Right atrium auricular region (tissue), 2 donors: ENCODE data around the gene IPO11. TPM values are rescaled to one million over a fixed set of nuclear protein-coding genes. Genes with fewer than 3 reads are reported as not detected.

Experiments
- DNase-seq: peaks from one replicate; pipeline ENCODE4 v3.0.0-alpha.2; 2019; ENCODE audit warnings: low spot score
- H3K27ac ChIP-seq, 2 donors: fragments of 200-600 bp; sonication (generic); 1 replicate in 1 of 2; 2 replicates in 1 of 2; pipeline ENCODE4 v1.5.1; 2016 to 2019
- H3K27me3 ChIP-seq, 2 donors: fragments of 200-600 bp; sonication (generic); one replicate each; pipeline versions ENCODE4 v1.5.1 to v1.6.0; 2017 to 2019
- H3K36me3 ChIP-seq: fragments of 200-600 bp; sonication (generic); one replicate; pipeline ENCODE4 v1.5.1; 2016
- H3K4me1 ChIP-seq, 2 donors: fragments of 200-600 bp; sonication (generic); one replicate each; pipeline versions ENCODE4 v1.5.1 to v1.6.0; 2017 to 2019
- H3K4me3 ChIP-seq, 2 donors: fragments of 200-600 bp; sonication (generic); 1 replicate in 1 of 2; 2 replicates in 1 of 2; pipeline ENCODE4 v1.5.1; 2017 to 2019; ENCODE audit warnings: mild to moderate bottlenecking in 1 of 2, moderate library complexity in 1 of 2
- H3K9me3 ChIP-seq, 2 donors: fragments of 200-600 bp; sonication (generic); one replicate each; pipeline ENCODE4 v1.5.1; 2019
- CTCF ChIP-seq, 2 donors: fragments of 200-600 bp; sonication (generic); IDR thresholded peaks; one replicate each; pipeline ENCODE4 v1.5.1; 2019; ENCODE audit warnings: antibody characterized with exemption in 2 of 2
- total RNA-seq, 2 donors: library from RNA; depleted of rRNA; stranded (reverse); fragments of >200 nt; gene quantifications; one replicate each; pipeline ENCODE4 v1.1.0, GENCODE V29; 2016

IPO11 gene
- total RNA-seq, 2 donors from 2014 or later, result 19.2 to 24.6 TPM

- Histone ChIP-seq H3K4me1 (no peaks in the 10 kb centered on the region), H3K36me3 (no peaks in the 10 kb centered on the region), H3K9me3 (no peaks in the 10 kb centered on the region), H3K4me3 (no peak overlapping the region), H3K27ac (no peak overlapping the region), H3K27me3 (no peaks in the 10 kb centered on the region)
- DNase-seq, result no peak
- TF ChIP-seq CTCF (IDR thresholded peaks at IDR 0.05), result no peak
Measured at GRCh38 chr5:62593331-62593730, 180.8 kb downstream of the IPO11 start.

DNA sequence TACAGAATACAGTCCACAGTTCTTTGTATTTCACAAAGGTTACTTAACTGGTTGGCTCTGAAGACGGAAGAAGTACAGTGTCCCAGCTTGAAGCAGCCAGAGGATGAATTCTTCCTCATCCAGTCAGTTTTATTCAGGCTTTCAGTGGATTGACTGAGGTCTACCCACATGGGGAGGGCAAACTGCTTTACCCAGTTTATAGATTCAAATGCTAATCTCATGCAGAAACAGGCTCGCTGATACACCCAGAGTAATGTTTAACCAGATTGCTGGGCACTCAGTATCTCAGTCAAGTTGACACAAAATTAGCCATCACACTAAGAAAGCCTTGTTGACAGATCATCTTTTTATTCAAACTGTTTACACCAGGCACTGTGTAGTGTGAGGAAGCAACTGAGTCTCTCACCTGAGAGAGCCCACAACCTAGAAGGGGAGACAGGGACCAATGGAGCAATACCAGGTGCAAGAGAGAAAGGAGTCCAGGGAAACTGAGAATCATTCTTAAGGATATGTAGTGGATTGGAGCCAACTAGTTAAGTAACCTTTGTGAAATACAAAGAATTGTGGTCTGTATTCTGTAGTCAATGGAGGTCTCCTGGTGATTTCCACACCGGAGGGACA lies 181.9 kb downstream of the IPO11 start:
- no peak overlapping the region for H3K27ac ChIP-seq
- no peak for DNase-seq
- no peaks in the 10 kb centered on the region for H3K36me3 ChIP-seq
- no peaks in the 10 kb centered on the region for H3K9me3 ChIP-seq
- no peak for TF ChIP-seq CTCF (IDR thresholded peaks at IDR 0.05)
- no peaks in the 10 kb centered on the region for H3K27me3 ChIP-seq
- no peak overlapping the region for H3K4me3 ChIP-seq
- no peaks in the 10 kb centered on the region for H3K4me1 ChIP-seq

DNA sequence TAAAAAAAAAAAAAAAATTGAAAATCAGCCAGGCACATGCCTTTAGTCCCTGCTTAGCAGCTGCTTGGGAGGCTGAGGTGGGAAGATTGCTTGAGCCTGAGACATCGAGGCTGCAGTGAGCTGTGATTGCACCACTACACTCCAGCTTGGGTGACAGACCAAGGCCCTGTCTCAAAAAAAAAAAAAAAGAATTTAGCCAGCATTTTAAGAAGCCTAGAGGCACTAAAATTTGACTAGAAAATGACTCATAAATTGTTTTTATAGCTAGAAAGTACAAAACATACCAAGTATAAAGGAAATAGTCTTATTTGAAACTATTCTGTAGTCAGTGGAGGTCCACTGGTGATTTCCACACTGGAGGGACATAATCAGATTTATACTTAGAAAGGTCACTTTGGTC lies 183.5 kb downstream of the IPO11 start:
- no peaks in the 10 kb centered on the region for H3K4me1 ChIP-seq
- no peaks in the 10 kb centered on the region for H3K9me3 ChIP-seq
- TF ChIP-seq CTCF (IDR thresholded peaks at IDR 0.05), result no peak

DNA sequence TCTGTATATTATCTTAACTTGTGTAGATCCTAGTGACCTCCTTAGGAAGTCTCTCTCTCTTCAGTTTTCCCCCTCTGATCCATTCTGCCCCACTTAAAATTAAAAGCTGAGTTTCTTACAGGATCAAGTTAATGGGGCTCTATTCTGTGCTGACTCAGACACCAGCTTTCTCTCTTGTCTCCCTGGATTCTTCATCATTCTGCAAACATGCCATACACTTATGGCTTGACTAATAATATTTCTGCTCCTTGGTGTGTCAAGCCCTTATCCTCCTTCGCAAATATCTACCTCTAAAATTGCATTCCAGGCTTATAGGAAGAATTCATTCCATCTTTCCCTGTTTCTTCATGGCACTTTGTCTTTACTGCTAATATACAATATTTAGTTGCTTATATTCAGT lies 184.1 kb downstream of the IPO11 start:
- TF ChIP-seq CTCF (IDR thresholded peaks at IDR 0.05), result no peak
- Histone ChIP-seq H3K4me3 (no peak overlapping the region), H3K36me3 (no peaks in the 10 kb centered on the region), H3K9me3 (no peaks in the 10 kb centered on the region), H3K4me1 (no peaks in the 10 kb centered on the region), H3K27ac (no peak overlapping the region), H3K27me3 (no peaks in the 10 kb centered on the region)
- no peak for DNase-seq

More for the DNA sequence above, 183.5 kb downstream of the IPO11 start:
- H3K27me3 ChIP-seq, result no peaks in the 10 kb centered on the region
- H3K27ac ChIP-seq, result no peak overlapping the region
- DNase-seq, result no peak
- no peak overlapping the region for H3K4me3 ChIP-seq
- H3K36me3 ChIP-seq, result no peaks in the 10 kb centered on the region

DNA sequence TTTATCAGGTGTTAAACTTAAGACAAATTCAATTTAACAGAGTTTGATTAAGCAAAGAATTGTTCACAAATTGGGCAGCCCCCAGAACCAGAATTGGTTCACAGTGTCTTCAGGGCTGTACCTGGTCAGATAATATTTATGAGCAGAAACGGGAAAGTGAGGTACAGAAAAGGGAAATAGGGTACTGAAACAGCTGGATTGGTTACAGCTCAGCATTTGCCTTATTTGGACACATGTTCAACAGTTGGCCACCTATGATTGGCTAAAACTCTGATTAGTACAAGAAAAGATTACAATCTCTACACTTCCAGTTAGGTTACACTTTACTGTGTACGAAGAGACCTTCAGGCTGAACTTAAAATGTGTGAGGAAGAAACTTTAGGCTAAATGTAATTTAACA lies 184.8 kb downstream of the IPO11 start:
- TF ChIP-seq CTCF (IDR thresholded peaks at IDR 0.05), result no peak

More for the DNA sequence above, 184.8 kb downstream of the IPO11 start:
- no peaks in the 10 kb centered on the region for H3K36me3 ChIP-seq
- no peak overlapping the region for H3K4me3 ChIP-seq
- H3K4me1 ChIP-seq, result no peaks in the 10 kb centered on the region
- DNase-seq, result no peak
- no peak overlapping the region for H3K27ac ChIP-seq
- H3K9me3 ChIP-seq, result no peaks in the 10 kb centered on the region
- no peaks in the 10 kb centered on the region for H3K27me3 ChIP-seq
